Caco-2 (cell line): Measurements from ENCODE around the gene STK33. TPM values are rescaled to one million over a fixed set of nuclear protein-coding genes. Genes with fewer than 3 reads are reported as not detected.
"Not testable (repeated sequence)": the region's sequence is repeated elsewhere in the genome, so short reads cannot be mapped to it uniquely, and the experiment has no call there.

Source experiments
- BruUV-seq: library from RNA; stranded (reverse); fragments of 400-500 nt; replicated peaks from 2 replicates; lab custom pipeline; 2021; lab: Mats Ljungman, UMichigan
- CTCF ChIA-PET: fragments of 300-600 bp; sonication (Branson Sonifier 250); formaldehyde crosslinking; loops from one replicate; lab custom pipeline; 2022; ENCODE audit warnings: antibody characterized with exemption; lab: Charles Lee
- POLR2A ChIA-PET: fragments of 300-600 bp; sonication (Branson Sonifier 250); formaldehyde crosslinking; loops from one replicate; lab custom pipeline; 2022; ENCODE audit warnings: antibody characterized with exemption; lab: Charles Lee
- DNase-seq, 2 experiments: peaks; one replicate each; pipeline versions ENCODE4 v3.0.0 to v3.0.0-alpha.2; 2020 to 2022
- H3K27me3 ChIP-seq: replicated peaks from 2 replicates; pipeline ENCODE4 v1.6.0; 2011; ENCODE audit warnings: low read length; ENCODE audit not compliant: control insufficient read depth, insufficient read depth
- H3K36me3 ChIP-seq: 2 replicates; pipeline ENCODE4 v1.5.1; 2011; ENCODE audit warnings: low read length; ENCODE audit not compliant: control insufficient read depth, insufficient read depth
- H3K4me1 ChIP-seq: fragments of 250-450 bp; sonication (Bioruptor Pico); 2 replicates; pipeline ENCODE4 v1.5.1; 2020; ENCODE audit warnings: mild to moderate bottlenecking
- H3K4me3 ChIP-seq: 2 replicates; pipeline ENCODE4 v1.5.1; 2011; ENCODE audit warnings: low read depth, mild to moderate bottlenecking, control low read depth, low read length
- H3K9me3 ChIP-seq: fragments of 250-450 bp; sonication (Bioruptor Pico); 2 replicates; pipeline ENCODE4 v1.5.1; 2020; ENCODE audit warnings: mild to moderate bottlenecking, moderate library complexity
- H3K27ac Mint-ChIP-seq: one replicate; pipeline ENCODE4 v1.8.0; 2022; ENCODE audit warnings: mixed read lengths; ENCODE audit not compliant: unreplicated experiment
- H3K27me3 Mint-ChIP-seq: one replicate; pipeline ENCODE4 v1.8.0; 2022; ENCODE audit warnings: mixed read lengths; ENCODE audit not compliant: insufficient read depth, unreplicated experiment
- H3K36me3 Mint-ChIP-seq: one replicate; pipeline ENCODE4 v1.8.0; 2022; ENCODE audit warnings: mild to moderate bottlenecking, mixed read lengths; ENCODE audit not compliant: insufficient read depth, unreplicated experiment
- H3K4me1 Mint-ChIP-seq: one replicate; pipeline ENCODE4 v1.8.0; 2022; ENCODE audit warnings: low read depth, mixed read lengths; ENCODE audit not compliant: unreplicated experiment
- H3K4me3 Mint-ChIP-seq: one replicate; pipeline ENCODE4 v1.8.0; 2022; ENCODE audit warnings: mild to moderate bottlenecking, moderate library complexity, mixed read lengths; ENCODE audit not compliant: unreplicated experiment
- H3K9me3 Mint-ChIP-seq: one replicate; pipeline ENCODE4 v1.8.0; 2022; ENCODE audit warnings: mixed read lengths; ENCODE audit not compliant: unreplicated experiment
- intact Hi-C: fragments of 100-400 bp; cut with micrococcal nuclease; formaldehyde crosslinking; loops from one replicate; pipeline ENCODE4 v1.10.0; 2022; ENCODE audit not compliant: unreplicated experiment
- total RNA-seq: library from RNA; stranded (reverse); gene quantifications from 2 replicates; pipeline ENCODE4 v1.2.3, GENCODE V29; 2022
- TF ChIP-seq, protein P1 (sequence below), 2 experiments: fragments of 200-600 bp in 1 of 2; IDR thresholded peaks; 1 replicate in 1 of 2; 2 replicates in 1 of 2; pipeline versions ENCODE4 v1.5.1 to v1.8.0; 2011 to 2022; ENCODE audit warnings: antibody characterized with exemption in 1 of 2, control low read depth in 1 of 2, inconsistent platforms in 1 of 2, low read depth in 1 of 2, low read length in 1 of 2, mild to moderate bottlenecking in 1 of 2, moderate library complexity in 1 of 2; ENCODE audit not compliant: insufficient read depth in 1 of 2, severe bottlenecking in 1 of 2, unreplicated experiment in 1 of 2

STK33 gene
- total RNA-seq, 1 experiment from 2014 or later: 0.98 TPM

DNA sequence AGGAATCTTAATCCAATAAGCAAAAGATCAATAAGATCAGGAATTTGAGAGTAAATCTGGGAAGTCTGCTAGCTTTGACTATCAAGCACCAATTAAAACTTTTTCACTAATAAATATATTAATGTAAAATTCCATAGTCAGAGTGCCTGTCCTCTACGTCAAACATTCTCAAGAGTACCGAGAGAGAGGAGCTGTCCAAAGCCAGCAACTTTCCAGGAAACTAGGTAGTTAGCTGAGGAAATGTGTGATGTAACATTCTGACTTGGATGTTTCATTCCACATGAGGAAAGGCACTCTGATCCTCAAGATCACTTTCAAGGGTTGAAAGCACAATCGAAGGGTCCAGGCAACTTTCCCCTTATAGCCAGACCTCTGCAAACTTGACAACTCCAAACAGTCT lies 113.2 kb downstream of the STK33 start:
- Mint-ChIP-seq H3K27me3 (peaks cover 7% of the 10 kb centered on the region), H3K9me3 (no peaks in the 10 kb centered on the region), H3K36me3 (no peaks in the 10 kb centered on the region), H3K27ac (no peak overlapping the region), H3K4me3 (no peak overlapping the region), H3K4me1 (no peaks in the 10 kb centered on the region)
- H3K9me3 ChIP-seq: no peaks in the 10 kb centered on the region
- H3K27me3 ChIP-seq: no peaks in the 10 kb centered on the region
- intact Hi-C loops: no loop called here
- TF ChIP-seq, protein P1, sequence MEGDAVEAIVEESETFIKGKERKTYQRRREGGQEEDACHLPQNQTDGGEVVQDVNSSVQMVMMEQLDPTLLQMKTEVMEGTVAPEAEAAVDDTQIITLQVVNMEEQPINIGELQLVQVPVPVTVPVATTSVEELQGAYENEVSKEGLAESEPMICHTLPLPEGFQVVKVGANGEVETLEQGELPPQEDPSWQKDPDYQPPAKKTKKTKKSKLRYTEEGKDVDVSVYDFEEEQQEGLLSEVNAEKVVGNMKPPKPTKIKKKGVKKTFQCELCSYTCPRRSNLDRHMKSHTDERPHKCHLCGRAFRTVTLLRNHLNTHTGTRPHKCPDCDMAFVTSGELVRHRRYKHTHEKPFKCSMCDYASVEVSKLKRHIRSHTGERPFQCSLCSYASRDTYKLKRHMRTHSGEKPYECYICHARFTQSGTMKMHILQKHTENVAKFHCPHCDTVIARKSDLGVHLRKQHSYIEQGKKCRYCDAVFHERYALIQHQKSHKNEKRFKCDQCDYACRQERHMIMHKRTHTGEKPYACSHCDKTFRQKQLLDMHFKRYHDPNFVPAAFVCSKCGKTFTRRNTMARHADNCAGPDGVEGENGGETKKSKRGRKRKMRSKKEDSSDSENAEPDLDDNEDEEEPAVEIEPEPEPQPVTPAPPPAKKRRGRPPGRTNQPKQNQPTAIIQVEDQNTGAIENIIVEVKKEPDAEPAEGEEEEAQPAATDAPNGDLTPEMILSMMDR (IDR thresholded peaks at IDR 0.05; ENCODE audit: insufficient read depth in 1 of 2, low read depth in 1 of 2, low read length in 1 of 2, severe bottlenecking in 1 of 2, unreplicated experiment in 1 of 2): no peak
- DNase-seq: no peak
- no peak overlapping the region for H3K4me3 ChIP-seq
- no peaks in the 10 kb centered on the region for H3K4me1 ChIP-seq
- no peaks in the 10 kb centered on the region for H3K36me3 ChIP-seq
- ChIA-PET CTCF (no interaction called here), POLR2A (no interaction called here)
- no TSS peak for BruUV-seq

DNA sequence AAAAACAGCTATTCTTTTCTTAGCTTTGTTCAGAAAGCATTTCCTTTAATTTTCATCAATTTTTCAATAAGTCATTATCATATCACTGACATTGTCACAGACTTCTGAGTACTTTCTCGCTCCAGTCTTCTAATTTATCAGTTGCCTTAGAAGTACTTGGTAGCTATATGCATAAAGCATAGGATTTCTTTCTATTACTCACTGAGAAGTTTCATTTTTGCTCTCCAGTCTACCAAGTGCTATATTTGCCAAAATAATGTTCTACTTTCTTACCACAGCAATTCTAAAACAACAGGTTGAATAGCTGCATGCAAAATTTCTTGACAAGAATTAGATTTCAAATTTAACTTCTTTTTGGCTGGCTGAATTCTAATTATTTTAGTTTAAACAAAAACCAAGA lies 116.3 kb downstream of the STK33 start:
- Histone ChIP-seq H3K36me3 (no peaks in the 10 kb centered on the region), H3K4me1 (no peaks in the 10 kb centered on the region), H3K27me3 (no peaks in the 10 kb centered on the region), H3K4me3 (no peak overlapping the region), H3K9me3 (no peaks in the 10 kb centered on the region)
- no TSS peak for BruUV-seq
- ChIA-PET CTCF (no interaction called here), POLR2A (no interaction called here)
- H3K36me3 Mint-ChIP-seq: no peaks in the 10 kb centered on the region
- no peaks in the 10 kb centered on the region for H3K4me1 Mint-ChIP-seq
- peaks cover 8% of the 10 kb centered on the region for H3K27me3 Mint-ChIP-seq
- intact Hi-C loops: no loop called here
- H3K4me3 Mint-ChIP-seq: no peak overlapping the region
- TF ChIP-seq, protein P1 (IDR thresholded peaks at IDR 0.05; ENCODE audit: insufficient read depth in 1 of 2, low read depth in 1 of 2, low read length in 1 of 2, severe bottlenecking in 1 of 2, unreplicated experiment in 1 of 2): no peak
- DNase-seq: no peak
- no peak overlapping the region for H3K27ac Mint-ChIP-seq
- no peaks in the 10 kb centered on the region for H3K9me3 Mint-ChIP-seq

DNA sequence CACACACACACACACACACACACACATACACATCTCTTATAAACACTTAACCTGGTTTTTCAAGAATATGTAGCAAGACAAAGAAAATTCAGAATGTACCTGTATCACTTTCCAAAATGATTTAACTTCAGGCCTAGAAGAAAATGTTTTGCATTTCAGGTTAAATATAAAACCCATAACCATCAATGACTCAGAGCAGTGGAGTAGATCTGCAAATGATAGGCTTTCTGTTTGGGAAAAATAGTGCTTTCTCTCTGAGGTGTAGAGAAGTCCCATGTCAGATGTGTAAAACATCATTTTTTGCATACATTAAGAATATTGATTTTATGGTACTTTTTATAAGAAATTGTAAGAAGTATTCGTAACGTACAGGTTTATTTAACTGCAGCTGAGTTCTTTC lies 116.9 kb downstream of the STK33 start:
- no peaks in the 10 kb centered on the region for H3K36me3 ChIP-seq
- H3K4me1 Mint-ChIP-seq: no peaks in the 10 kb centered on the region
- H3K4me3 ChIP-seq: no peak overlapping the region
- no peak overlapping the region for H3K4me3 Mint-ChIP-seq
- TF ChIP-seq, protein P1 (IDR thresholded peaks at IDR 0.05; ENCODE audit: insufficient read depth in 1 of 2, low read depth in 1 of 2, low read length in 1 of 2, severe bottlenecking in 1 of 2, unreplicated experiment in 1 of 2): no peak
- no peaks in the 10 kb centered on the region for H3K9me3 ChIP-seq
- POLR2A ChIA-PET: no interaction called here
- DNase-seq: no peak
- intact Hi-C loops: no loop called here
- H3K27me3 ChIP-seq: no peaks in the 10 kb centered on the region
- H3K4me1 ChIP-seq: no peaks in the 10 kb centered on the region
- H3K9me3 Mint-ChIP-seq: no peaks in the 10 kb centered on the region
- CTCF ChIA-PET: no interaction called here
- no peak overlapping the region for H3K27ac Mint-ChIP-seq
- no TSS peak for BruUV-seq
- peaks cover 6% of the 10 kb centered on the region for H3K27me3 Mint-ChIP-seq
- no peaks in the 10 kb centered on the region for H3K36me3 Mint-ChIP-seq

DNA sequence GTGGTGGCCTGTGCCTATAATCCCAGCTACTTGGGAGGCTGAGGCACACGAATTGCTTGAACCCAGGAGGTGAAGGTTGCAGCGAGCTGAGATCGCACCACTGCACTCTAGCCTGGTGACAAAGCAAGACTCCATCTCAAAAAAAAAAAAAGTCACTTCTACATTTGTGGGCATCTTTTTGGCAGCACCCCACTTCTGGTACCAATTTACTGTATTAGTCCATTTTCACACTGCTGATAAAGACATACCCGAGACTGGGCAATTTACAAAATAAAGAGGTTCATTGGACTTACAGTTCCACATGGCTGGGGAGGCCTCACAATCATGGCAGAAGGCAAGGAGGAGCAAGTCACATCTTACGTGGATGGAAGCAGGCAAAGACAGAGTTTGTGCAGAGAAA lies 126.2 kb downstream of the STK33 start:
- H3K4me1 Mint-ChIP-seq, H3K9me3 Mint-ChIP-seq, H3K36me3 Mint-ChIP-seq, H3K36me3 ChIP-seq, BruUV-seq, POLR2A ChIA-PET, H3K4me3 Mint-ChIP-seq, H3K27me3 ChIP-seq, DNase-seq, H3K27me3 Mint-ChIP-seq, H3K4me3 ChIP-seq, H3K27ac Mint-ChIP-seq, H3K4me1 ChIP-seq, CTCF ChIA-PET, intact Hi-C loops: not testable (repeated sequence)
- peaks cover 16% of the 10 kb centered on the region; the same call in 1 of the 2 replicates for H3K9me3 ChIP-seq

DNA sequence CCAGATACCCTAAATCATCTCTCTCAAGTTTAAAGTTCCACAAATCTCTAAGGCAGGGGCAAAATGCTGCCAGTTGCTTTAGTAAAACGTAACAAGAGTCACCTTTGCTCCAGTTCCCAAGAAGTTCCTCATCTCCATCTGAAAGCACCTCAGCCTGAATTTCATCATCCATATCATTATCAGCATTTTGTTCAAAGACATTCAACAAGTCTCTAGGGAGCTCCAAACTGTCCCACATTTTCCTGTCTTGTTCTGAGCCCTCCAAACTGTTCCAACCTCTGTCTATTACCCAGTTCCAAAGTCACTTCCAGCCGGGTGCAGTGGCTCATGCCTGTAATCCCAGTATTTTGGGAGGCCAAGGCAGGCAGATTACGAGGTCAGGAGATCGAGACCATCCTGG lies 126.7 kb downstream of the STK33 start:
- H3K9me3 Mint-ChIP-seq, H3K27ac Mint-ChIP-seq, intact Hi-C loops, H3K27me3 ChIP-seq, H3K4me1 ChIP-seq, H3K4me3 ChIP-seq, POLR2A ChIA-PET, CTCF ChIA-PET, H3K4me1 Mint-ChIP-seq, H3K36me3 Mint-ChIP-seq, H3K27me3 Mint-ChIP-seq, H3K4me3 Mint-ChIP-seq, BruUV-seq, DNase-seq, H3K36me3 ChIP-seq: not testable (repeated sequence)
- H3K9me3 ChIP-seq: peaks cover 16% of the 10 kb centered on the region; the same call in 1 of the 2 replicates
